Measurements from ENCODE around the gene CCL3.
"Not testable (repeated sequence)": the region's sequence is repeated elsewhere in the genome, so short reads cannot be mapped to it uniquely, and the experiment has no call there.

The CCL3 gene

GRCh38 chr17:36114971-36115648 lies 25.2 kb upstream of the CCL3 start:
- DNase-seq = not testable (repeated sequence)

GRCh38 chr17:36113131-36113530 lies 23.2 kb upstream of the CCL3 start:
- DNase-seq = not testable (repeated sequence)

DNA sequence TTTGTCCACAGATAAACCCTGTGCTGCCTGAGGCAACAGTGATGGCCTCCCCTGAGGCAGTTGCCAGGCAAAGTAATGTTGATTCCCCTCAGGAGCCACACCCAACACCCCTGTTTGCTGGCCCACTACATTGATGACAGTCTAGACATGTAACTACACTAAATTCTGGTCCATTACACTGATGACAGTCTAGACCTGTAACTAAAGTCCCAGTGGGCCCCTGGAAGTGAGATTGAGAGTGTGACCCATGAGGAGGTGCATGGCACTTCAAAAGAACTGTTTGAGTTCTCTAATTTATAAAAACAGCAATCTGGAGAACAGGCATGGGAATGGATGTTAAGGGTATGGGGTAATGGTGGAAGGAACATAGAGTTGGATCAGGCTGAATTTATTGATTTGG lies 22.6 kb upstream of the CCL3 start:
- DNase-seq = no peak

DNA sequence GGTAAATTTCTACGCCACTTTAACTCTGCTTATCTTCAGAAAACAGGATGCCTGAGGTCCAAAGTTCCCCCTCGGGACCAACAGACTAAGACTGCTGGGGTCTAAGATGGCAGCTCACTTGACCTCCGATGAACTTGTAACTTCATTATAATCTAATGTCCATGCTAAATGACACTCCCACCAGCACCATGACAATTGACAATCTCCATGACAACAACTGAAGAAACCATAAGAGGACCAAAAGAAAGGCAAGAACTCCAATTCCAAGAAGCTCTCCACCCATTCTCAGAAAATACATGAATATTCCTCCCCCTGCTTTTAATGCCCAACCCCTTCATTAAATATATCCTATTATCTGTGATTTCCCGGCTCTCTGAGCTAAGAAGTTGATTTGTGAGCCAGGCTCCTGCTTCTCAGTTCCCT lies 21.1 kb upstream of the CCL3 start:
- DNase-seq = no peak

GRCh38 chr17:36108265-36108664 lies 18.3 kb upstream of the CCL3 start:
- DNase-seq = not testable (repeated sequence)

GRCh38 chr17:36107660-36108059 lies 17.7 kb upstream of the CCL3 start:
- no peak for DNase-seq

- DNase-seq = no peak
Observed at GRCh38 chr17:36106493-36106835, 16.5 kb upstream of the CCL3 start.

- DNase-seq = no peak
Observed at GRCh38 chr17:36105781-36106492, 16.0 kb upstream of the CCL3 start.

DNA sequence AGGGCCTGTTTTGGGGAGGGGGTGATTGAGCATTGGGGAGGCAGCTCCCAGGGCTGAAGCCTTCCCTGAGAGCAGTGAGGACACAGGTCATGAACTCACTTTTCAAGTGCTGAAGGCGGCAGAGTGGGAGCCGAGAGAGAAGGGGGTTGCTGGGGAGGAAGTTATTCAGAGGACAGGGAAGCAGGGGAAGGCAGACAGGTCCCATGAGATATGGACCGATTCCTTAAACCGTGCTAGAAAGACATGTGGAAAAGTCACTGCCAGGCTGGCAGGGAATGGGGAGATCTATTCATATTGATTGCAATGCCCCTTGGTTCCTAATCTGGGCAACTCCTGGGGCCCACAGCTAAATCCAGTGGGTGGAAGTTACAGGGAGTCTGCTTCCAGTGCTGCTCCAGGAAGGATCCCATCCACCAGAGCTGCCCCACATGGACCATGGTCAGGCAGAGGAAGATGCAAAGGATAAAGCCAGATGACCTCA lies 14.8 kb upstream of the CCL3 start:
- DNase-seq = no peak

- DNase-seq = not testable (repeated sequence)
Observed at GRCh38 chr17:36104246-36104645, 14.3 kb upstream of the CCL3 start.

DNA sequence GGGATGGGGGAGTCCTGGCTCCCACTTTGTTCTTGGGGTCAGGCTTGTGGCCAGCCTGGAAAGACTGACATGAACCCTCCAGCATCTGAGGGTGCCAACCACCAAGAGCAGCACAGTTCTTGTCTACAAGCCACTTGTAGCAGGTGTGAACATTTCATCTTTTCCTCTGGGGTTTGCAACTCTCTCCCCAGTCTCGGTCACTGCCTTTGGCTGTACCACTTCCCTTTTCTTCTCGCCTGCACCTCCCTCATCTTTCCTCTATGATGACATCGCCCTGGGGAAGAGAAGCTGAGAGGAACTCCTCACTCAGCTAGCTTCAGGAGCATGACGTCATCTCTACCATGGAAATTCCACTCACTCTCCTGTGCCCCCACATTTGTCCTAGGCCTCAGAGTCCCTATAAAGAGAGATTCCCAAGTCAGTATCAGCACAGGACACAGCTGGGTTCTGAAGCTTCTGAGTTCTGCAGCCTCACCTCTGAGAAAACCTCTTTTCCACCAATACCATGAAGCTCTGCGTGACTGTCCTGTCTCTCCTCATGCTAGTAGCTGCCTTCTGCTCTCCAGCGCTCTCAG lies 13.5 kb upstream of the CCL3 start, which contains the start of gene CCL4:
TSS of gene CCL4 (plus strand) at position 427 of the 575 bp plus-strand sequence. CDS start at position 506, 79 bp downstream.
- DNase-seq = not testable (repeated sequence)

- not testable (repeated sequence) for DNase-seq
Observed at GRCh38 chr17:36099004-36099403, 9.1 kb upstream of the CCL3 start.

DNA sequence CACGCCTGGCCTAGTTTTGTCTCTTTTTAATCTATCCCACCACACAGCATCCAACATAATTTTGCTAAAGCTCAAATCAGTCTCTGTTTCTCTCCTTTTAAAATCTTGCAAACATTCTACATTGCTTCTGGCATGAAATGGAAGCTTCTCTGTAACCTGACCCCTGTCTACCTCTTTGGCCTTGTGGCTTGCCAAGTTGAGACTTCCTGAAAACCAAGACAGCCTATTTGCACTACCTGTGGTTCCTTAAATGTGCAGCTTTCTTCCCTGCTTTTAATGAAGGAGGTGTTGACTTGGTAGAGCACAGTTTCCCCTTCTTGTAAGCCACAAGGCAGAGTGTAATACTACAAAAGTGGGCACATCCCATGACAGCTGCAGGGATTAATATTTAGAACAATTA lies 6.0 kb upstream of the CCL3 start:
- no peak for DNase-seq

DNA sequence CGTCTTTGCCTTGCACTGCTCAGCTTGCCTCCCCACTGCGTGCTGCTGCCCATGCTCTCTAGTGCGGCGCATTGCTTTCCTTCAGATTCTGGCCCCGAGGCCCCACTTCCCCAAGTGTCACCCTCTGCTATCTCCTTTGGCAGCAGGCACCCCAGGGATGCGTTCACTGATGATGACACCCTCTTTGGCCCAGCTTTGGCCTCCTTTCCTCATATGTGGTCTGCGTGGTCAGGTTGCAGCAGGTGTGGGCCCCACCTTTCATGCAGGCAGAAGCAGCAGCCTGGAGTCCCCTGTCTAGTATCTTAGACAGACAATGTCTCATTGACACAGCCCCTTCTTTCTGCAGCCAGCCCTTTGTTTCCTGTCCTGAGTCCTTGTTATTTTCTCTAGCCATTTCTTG lies 4.8 kb upstream of the CCL3 start:
- no peak for DNase-seq

GRCh38 chr17:36094232-36094631 lies 4.3 kb upstream of the CCL3 start:
- DNase-seq = no peak

GRCh38 chr17:36092715-36093114 lies 2.8 kb upstream of the CCL3 start:
- DNase-seq = not testable (repeated sequence)

DNA sequence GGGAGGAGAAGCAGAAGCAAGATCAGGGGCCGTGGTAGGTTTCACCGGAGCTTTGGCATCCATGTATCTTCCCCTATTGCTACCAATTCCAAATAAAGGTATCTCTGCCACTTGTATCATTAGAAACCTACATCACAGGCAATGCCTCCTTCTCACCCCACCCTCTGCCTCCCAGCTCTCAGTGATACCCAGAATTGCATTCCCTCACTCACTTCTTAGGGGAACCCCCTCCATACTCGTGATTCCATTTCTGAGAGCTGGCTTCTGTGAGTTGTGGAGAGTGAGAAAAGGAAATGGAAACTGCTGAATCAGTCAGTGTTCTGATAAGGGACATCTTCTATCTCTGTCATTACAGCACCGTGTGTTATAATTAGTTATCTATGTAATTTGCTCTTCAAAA lies 2.3 kb upstream of the CCL3 start:
- no peak for DNase-seq

DNA sequence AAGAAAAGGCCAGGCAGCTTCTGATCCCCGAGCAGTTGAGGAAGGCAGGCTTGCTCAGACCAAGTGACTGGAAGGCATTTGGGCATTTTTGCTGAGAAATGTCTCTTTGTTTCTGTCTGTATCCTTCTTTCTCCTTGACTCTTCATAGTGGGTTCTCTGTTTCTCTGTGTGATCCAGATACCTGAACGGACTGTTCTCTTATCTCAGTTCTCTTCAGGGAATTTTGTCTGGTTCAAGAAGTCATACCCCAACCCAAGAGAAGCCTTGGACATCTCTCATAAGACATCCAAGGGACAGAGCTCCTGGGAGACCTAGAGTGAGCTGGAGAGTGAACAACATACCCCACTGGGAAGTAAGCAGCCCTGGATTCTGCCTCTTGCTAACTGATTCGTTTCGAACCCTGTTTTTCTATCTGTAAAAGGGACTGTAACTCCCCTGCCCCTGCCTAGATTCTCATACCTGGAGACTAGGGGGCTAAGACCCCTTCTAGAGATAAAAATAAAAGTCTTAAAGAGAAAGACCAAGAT lies 541 bp downstream of the CCL3 start:
- no peak for DNase-seq

GRCh38 chr17:36088670-36089338 lies 1.1 kb downstream of the CCL3 start:
- DNase-seq = no peak

- not testable (repeated sequence) for DNase-seq
Observed at GRCh38 chr17:36087897-36088572, 1.9 kb downstream of the CCL3 start.

- DNase-seq = not testable (repeated sequence)
Observed at GRCh38 chr17:36087471-36087870, 2.5 kb downstream of the CCL3 start.

DNA sequence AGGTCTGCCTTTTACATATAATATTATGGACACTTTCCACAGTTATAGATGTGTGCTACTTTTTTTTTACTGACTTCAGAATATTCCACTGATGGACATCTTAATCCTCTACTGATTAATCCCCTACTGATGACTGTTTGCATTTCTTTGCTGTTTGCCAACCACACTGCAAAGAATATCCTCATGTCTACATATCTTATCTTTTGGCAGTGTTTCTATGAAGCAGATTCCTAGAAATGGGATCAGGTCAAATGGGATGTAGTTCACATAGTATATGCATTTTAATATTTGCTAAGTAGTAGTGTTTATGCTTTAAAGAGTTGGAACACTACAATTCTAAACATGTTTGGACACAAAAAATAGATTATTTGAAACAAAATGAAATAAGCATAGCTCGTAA lies 3.2 kb downstream of the CCL3 start:
- no peak for DNase-seq

- no peak for DNase-seq
Observed at GRCh38 chr17:36085765-36086164, 4.2 kb downstream of the CCL3 start.

Measured in NCI-H524 treated with DMSO at 0.1 percent for 48 hours (cell line).